Measurements from ENCODE around the gene NCBP1.

The NCBP1 gene

GRCh38 chr9:97628668-97629067 lies 5.0 kb upstream of the NCBP1 start:
- DNase-seq, result no peak

GRCh38 chr9:97629156-97629555 lies 4.5 kb upstream of the NCBP1 start:
- DNase-seq, result no peak

- no peak for DNase-seq
These were observed 3.0 kb upstream of the NCBP1 start for GRCh38 chr9:97630591-97630990.

- DNase-seq, result peak; percentile 1
These were observed 1.2 kb upstream of the NCBP1 start for GRCh38 chr9:97632248-97632984.

GRCh38 chr9:97633859-97634490 lies 354 bp downstream of the NCBP1 start:
- DNase-seq, result no peak

- no peak for DNase-seq
These were observed 1.4 kb downstream of the NCBP1 start for GRCh38 chr9:97635026-97635425.

GRCh38 chr9:97636903-97637302 lies 3.3 kb downstream of the NCBP1 start:
- no peak for DNase-seq

GRCh38 chr9:97638666-97639065 lies 5.0 kb downstream of the NCBP1 start:
- no peak for DNase-seq

- no peak for DNase-seq
These were observed 6.7 kb downstream of the NCBP1 start for GRCh38 chr9:97640325-97640724.

- no peak for DNase-seq
These were observed 12.1 kb downstream of the NCBP1 start for GRCh38 chr9:97645720-97646119.

- no peak for DNase-seq
These were observed 14.4 kb downstream of the NCBP1 start for GRCh38 chr9:97647996-97648395.

GRCh38 chr9:97651646-97652045 lies 18.0 kb downstream of the NCBP1 start:
- no peak for DNase-seq

GRCh38 chr9:97658707-97659106 lies 25.1 kb downstream of the NCBP1 start:
- DNase-seq, result no peak

- DNase-seq, result no peak
These were observed 26.1 kb downstream of the NCBP1 start for GRCh38 chr9:97659771-97660170.

- no peak for DNase-seq
These were observed 26.7 kb downstream of the NCBP1 start for GRCh38 chr9:97660340-97660739.

- no peak for DNase-seq
These were observed 27.2 kb downstream of the NCBP1 start for GRCh38 chr9:97660847-97661246.

- DNase-seq, result no peak
These were observed 32.1 kb downstream of the NCBP1 start for GRCh38 chr9:97665742-97666141.

- no peak for DNase-seq
These were observed 33.5 kb downstream of the NCBP1 start for GRCh38 chr9:97666907-97667686.

- no peak for DNase-seq
These were observed 34.9 kb downstream of the NCBP1 start for GRCh38 chr9:97668485-97668884.

- no peak for DNase-seq
These were observed 37.0 kb downstream of the NCBP1 start for GRCh38 chr9:97670586-97670985.

GRCh38 chr9:97672403-97672802 lies 38.8 kb downstream of the NCBP1 start:
- no peak for DNase-seq

- no peak for DNase-seq
These were observed 40.3 kb downstream of the NCBP1 start for GRCh38 chr9:97673922-97674321.

GRCh38 chr9:97675655-97676054 lies 42.0 kb downstream of the NCBP1 start:
- DNase-seq, result no peak

- DNase-seq, result no peak
These were observed 48.6 kb downstream of the NCBP1 start for GRCh38 chr9:97682242-97682641.
